Endothelial cell of umbilical vein (primary cell): ENCODE data around the gene DPF3.

Source experiments
- CTCF ChIP-seq, 2 donors: IDR thresholded peaks; 1 replicate in 1 of 2; 2 replicates in 1 of 2; pipeline ENCODE4 v1.5.1; 2011; ENCODE audit warnings: low read length in 2 of 2, mild to moderate bottlenecking in 2 of 2, moderate library complexity in 2 of 2, control low read depth in 1 of 2, inconsistent platforms in 1 of 2, low read depth in 1 of 2; ENCODE audit not compliant: insufficient read depth in 1 of 2; ENCODE audit errors: extremely low read depth in 1 of 2
- EZH2 ChIP-seq: IDR thresholded peaks from 2 replicates; pipeline ENCODE4 v1.6.1; 2012; ENCODE audit warnings: borderline replicate concordance, low read depth, mild to moderate bottlenecking, moderate library complexity, low read length, inconsistent platforms; ENCODE audit not compliant: severe bottlenecking
- FOS ChIP-seq: IDR thresholded peaks from 2 replicates; pipeline ENCODE4 v1.6.1; 2011; ENCODE audit warnings: mild to moderate bottlenecking, low read length, moderate library complexity, borderline replicate concordance; ENCODE audit not compliant: insufficient read depth
- GATA2 ChIP-seq: IDR thresholded peaks from 2 replicates; pipeline ENCODE4 v1.7.0; 2011; ENCODE audit warnings: low read depth, mild to moderate bottlenecking, moderate library complexity, mixed read lengths, low read length; ENCODE audit not compliant: insufficient read length, insufficient read depth
- JUN ChIP-seq: IDR thresholded peaks from 2 replicates; pipeline ENCODE4 v1.6.1; 2011; ENCODE audit warnings: borderline replicate concordance, low read depth; ENCODE audit not compliant: insufficient read length, insufficient read depth
- MYC ChIP-seq: IDR thresholded peaks from one replicate; pipeline ENCODE4 v1.6.1; 2011; ENCODE audit warnings: mild to moderate bottlenecking, low read depth, low read length
- POLR2A ChIP-seq: IDR thresholded peaks from 2 replicates; pipeline ENCODE4 v1.6.1; 2012; ENCODE audit warnings: low read depth, mild to moderate bottlenecking, control low read depth, low read length
- POLR2AphosphoS5 ChIP-seq: IDR thresholded peaks from 2 replicates; pipeline ENCODE4 v1.6.1; 2012; ENCODE audit warnings: low read depth, mild to moderate bottlenecking, control low read depth, low read length, moderate library complexity; ENCODE audit not compliant: insufficient read depth
- TF ChIP-seq, protein P1 (sequence below): IDR thresholded peaks from 2 replicates; pipeline ENCODE4 v1.6.1; 2011; ENCODE audit not compliant: insufficient read depth, insufficient read length

- TF ChIP-seq CTCF (IDR thresholded peaks at IDR 0.05; ENCODE audit: extremely low read depth in 1 of 2, insufficient read depth in 1 of 2, low read depth in 1 of 2, low read length in 2 of 2) (no peak), POLR2AphosphoS5 (no peak), POLR2A (no peak), EZH2 (no peak), FOS (no peak), JUN (no peak), GATA2 (no peak), MYC (no peak)
- TF ChIP-seq, protein P1, sequence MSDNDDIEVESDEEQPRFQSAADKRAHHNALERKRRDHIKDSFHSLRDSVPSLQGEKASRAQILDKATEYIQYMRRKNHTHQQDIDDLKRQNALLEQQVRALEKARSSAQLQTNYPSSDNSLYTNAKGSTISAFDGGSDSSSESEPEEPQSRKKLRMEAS = no peak
Observed at GRCh38 chr14:72701237-72701565, 192.7 kb downstream of the DPF3 start.
